GM12801 (cell line): Measurements from ENCODE around the gene PGF.

Experiments
- CTCF ChIP-seq: IDR thresholded peaks from one replicate; pipeline ENCODE4 v1.5.1; 2011; ENCODE audit warnings: control low read depth; ENCODE audit not compliant: insufficient read length; ENCODE audit errors: extremely low read depth

Gene PGF

DNA sequence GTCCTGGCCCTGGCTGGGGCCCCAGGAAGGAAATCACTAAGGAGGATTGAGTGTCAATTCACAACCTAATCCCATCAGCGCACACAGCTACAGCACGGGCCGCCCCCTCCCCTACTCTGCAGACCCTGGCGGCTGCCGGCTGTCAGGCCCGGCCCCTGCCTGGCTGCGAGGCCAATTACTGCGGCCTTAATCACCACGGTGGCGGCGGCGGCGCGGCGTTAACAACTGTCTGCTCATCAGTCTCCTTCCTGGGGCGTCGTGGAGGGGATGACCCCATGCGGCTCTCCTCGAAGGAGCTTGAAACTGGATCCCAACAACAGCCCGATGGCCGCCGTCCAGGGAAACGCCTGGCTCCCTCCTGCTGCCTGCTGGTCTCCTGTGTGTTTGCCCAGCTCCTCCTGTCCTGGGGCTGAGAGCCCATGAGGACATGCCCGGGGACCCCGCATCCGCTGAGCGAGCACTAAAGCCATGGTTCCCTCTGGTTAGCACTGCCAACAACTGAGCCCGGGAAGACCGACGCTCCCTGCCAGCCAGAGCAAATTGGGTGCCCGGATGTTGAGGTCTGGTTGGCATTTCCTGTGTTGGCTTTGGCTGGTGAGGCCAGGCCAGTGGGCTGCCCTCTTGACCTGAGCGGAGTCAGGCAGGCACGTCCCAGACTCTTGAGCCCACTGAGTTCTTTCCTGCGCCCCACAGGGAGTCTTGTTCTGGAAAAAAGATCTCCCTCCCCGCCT lies 25.5 kb upstream of the PGF start:
- no peak for TF ChIP-seq CTCF

GRCh38 chr14:74980398-74980730 lies 25.0 kb upstream of the PGF start:
- no peak for TF ChIP-seq CTCF

- no peak for TF ChIP-seq CTCF
Measured at GRCh38 chr14:74979442-74980397, 24.3 kb upstream of the PGF start.

DNA sequence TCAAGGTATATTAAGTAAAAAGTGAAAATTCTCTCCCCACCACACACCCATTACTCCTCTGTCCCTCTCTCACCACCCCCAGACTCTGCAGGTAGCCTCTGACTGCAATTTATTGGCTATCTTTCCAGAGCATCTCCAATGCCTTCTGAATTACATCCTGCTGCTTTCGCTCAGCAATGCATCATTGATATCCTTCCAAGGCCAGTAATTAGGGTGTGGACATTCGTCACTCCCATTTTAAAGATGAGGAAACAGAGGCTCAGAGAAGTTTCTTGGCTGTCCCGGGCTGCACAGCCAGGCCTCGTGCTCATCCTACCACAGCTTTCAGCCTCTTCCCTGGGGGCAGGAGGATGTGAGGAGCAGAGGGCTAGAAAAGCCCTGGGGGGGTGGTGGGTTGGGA lies 23.6 kb upstream of the PGF start:
- TF ChIP-seq CTCF: no peak

- TF ChIP-seq CTCF: no peak
Measured at GRCh38 chr14:74978416-74978947, 23.1 kb upstream of the PGF start.

- TF ChIP-seq CTCF: no peak
Measured at GRCh38 chr14:74977901-74978385, 22.5 kb upstream of the PGF start.

DNA sequence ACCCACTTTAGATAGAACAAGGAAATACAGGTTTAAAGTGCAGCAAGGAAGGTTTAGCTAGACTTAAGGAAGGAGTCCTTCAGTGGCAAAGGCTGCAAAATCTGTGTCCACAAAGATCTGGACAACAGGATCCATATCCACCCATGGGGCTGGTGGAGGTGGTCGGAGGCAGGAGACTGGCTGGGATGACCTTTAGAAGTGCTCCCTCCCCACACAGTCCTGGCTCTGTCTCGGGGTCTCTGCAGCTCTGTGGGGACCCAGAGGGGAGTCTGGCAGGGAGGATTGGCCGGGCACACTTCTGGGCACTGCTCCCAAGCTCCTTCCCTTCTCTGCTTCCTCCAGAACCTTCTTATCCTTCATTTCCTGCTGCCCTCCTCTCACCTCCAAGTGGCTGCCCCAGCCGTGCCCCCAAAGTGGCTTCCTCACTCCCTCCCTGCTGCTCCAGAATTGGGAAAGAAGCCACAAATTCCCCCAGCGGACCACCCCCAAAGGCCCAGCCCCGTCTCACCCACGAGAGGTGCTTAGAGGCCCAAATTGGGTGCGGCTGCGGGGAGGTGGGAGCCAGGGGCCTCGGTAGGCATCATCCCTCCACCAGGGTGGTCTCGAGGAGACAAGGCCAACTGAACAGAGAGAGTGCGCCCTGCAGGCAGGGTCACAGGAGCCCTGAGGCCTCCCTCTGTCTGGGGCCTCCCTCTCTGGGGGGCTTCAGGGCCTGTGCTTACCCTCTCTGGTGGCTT lies 21.9 kb upstream of the PGF start:
- no peak for TF ChIP-seq CTCF
